Fibroblast of the aortic adventitia (primary cell): ENCODE data around the gene BCAS1. TPM values are rescaled to one million over a fixed set of nuclear protein-coding genes. Genes with fewer than 3 reads are reported as not detected.

Experiments
- DNase-seq: peaks from one replicate; pipeline ENCODE4 v3.0.0-alpha.2; 2010; ENCODE audit warnings: low read depth
- H3K4me3 ChIP-seq: 2 replicates; pipeline ENCODE4 v1.5.1; 2011; ENCODE audit warnings: low read depth, mild to moderate bottlenecking, control low read depth, low read length, moderate library complexity
- CTCF ChIP-seq: IDR thresholded peaks from 2 replicates; pipeline ENCODE4 v1.5.1; 2011; ENCODE audit warnings: mild to moderate bottlenecking, low read length, control low read depth, inconsistent platforms; ENCODE audit not compliant: insufficient read depth
- total RNA-seq: library from RNA; depleted of rRNA; stranded (reverse); fragments of >200 nt; gene quantifications from 2 replicates; pipeline ENCODE4 v1.2.3, GENCODE V29; 2012; ENCODE audit warnings: low replicate concordance

The BCAS1 gene
- total RNA-seq, 1 donor: 0.09 TPM

GRCh38 chr20:54074511-54074910 lies 4.1 kb upstream of the BCAS1 start:
- DNase-seq: no peak
- no peak for TF ChIP-seq CTCF
- H3K4me3 ChIP-seq: no peak overlapping the region

GRCh38 chr20:54073288-54073687 lies 2.9 kb upstream of the BCAS1 start:
- no peak for TF ChIP-seq CTCF
- no peak for DNase-seq
- no peak overlapping the region for H3K4me3 ChIP-seq

- no peak for TF ChIP-seq CTCF
- H3K4me3 ChIP-seq: no peak overlapping the region
- no peak for DNase-seq
Observed at GRCh38 chr20:54069501-54069971, 858 bp downstream of the BCAS1 start.

- no peak for TF ChIP-seq CTCF
- no peak for DNase-seq
- H3K4me3 ChIP-seq: no peak overlapping the region
Observed at GRCh38 chr20:54068966-54069365, 1.4 kb downstream of the BCAS1 start.

DNA sequence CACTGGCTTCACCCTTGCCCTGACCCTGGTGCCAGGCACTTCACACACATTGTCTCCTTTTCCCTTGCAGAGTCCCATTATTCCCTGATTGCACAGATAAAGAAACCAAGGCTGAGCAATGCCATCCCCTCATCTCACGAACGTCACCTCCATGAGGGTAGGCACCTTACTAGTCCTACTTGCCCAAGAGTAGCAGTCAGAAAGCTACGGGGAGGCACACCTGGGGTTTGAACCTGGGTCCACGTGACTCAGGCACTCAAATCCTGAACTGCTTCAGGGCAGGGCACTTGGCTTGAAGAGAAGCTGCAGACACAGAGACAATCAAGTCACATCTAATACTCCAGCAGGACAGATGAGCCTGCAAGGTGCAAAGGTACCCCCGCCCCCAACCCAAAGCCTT lies 1.9 kb downstream of the BCAS1 start:
- TF ChIP-seq CTCF: no peak
- no peak for DNase-seq
- H3K4me3 ChIP-seq: no peak overlapping the region

GRCh38 chr20:54067606-54068174 lies 2.7 kb downstream of the BCAS1 start:
- no peak for TF ChIP-seq CTCF
- DNase-seq: no peak
- no peak overlapping the region for H3K4me3 ChIP-seq

DNA sequence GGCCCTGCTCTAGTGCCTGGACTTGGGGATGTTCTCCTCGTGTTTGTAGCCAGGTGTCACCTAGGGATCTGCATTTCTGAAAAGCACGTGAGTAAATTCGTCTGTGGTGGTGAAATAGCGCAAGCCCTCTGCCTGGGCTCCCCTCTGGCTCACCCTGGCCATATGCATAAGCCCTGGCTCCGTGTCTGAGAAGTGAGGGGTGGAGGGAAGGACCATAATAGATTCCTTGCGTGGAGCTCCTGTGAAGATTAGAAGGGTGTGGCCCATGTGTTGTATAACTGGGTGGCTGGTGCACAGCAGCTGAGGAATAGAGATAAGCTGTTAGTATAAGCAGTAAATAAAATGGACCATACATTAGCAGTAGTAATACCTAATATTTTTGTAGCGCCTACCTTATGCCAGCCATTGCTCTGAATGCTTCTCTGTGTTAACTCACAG lies 4.8 kb downstream of the BCAS1 start:
- no peak for DNase-seq
- TF ChIP-seq CTCF: no peak

More for the DNA sequence above, 4.8 kb downstream of the BCAS1 start:
- H3K4me3 ChIP-seq: no peak overlapping the region
